PC-9 (cell line): ENCODE measurements around the gene OPN1SW. TPM values are rescaled to one million over a fixed set of nuclear protein-coding genes. Genes with fewer than 3 reads are reported as not detected.

Source experiments
- BruUV-seq: library from RNA; stranded (reverse); fragments of 400-500 nt; replicated peaks from 2 replicates; lab custom pipeline; 2021; lab: Mats Ljungman, UMichigan
- CTCF ChIA-PET: fragments of 300-600 bp; sonication (Branson Sonifier 250); formaldehyde crosslinking; loops from one replicate; lab custom pipeline; 2022; ENCODE audit warnings: antibody characterized with exemption; lab: Charles Lee
- POLR2A ChIA-PET: fragments of 300-600 bp; sonication (Branson Sonifier 250); formaldehyde crosslinking; loops from one replicate; lab custom pipeline; 2022; ENCODE audit warnings: antibody characterized with exemption; ENCODE audit not compliant: unreplicated experiment; lab: Charles Lee
- DNase-seq, 2 experiments: peaks; one replicate each; pipeline versions ENCODE4 v3.0.0 to v3.0.0-alpha.2; 2015 to 2022; ENCODE audit warnings: mixed read lengths in 1 of 2
- H2AFZ ChIP-seq: fragments of 200-600 bp; sonication (generic); 2 replicates; pipeline ENCODE4 v1.8.1; 2017; ENCODE audit warnings: antibody characterized with exemption
- H3F3A ChIP-seq: fragments of 200-600 bp; sonication (generic); 2 replicates; pipeline ENCODE4 v1.8.1; 2017; ENCODE audit warnings: antibody characterized with exemption, mild to moderate bottlenecking, low read depth; ENCODE audit not compliant: insufficient read depth
- H3K27ac ChIP-seq: fragments of 200-600 bp; sonication (generic); 2 replicates; pipeline ENCODE4 v1.6.1; 2016; ENCODE audit warnings: mixed run types
- H3K27me3 ChIP-seq: fragments of 200-600 bp; sonication (generic); 2 replicates; pipeline ENCODE4 v1.6.1; 2016; ENCODE audit warnings: low read depth, mixed run types; ENCODE audit not compliant: insufficient read depth
- H3K36me3 ChIP-seq: fragments of 200-600 bp; sonication (generic); 2 replicates; pipeline ENCODE4 v1.6.1; 2016; ENCODE audit warnings: low read depth, mixed run types
- H3K4me1 ChIP-seq: fragments of 200-600 bp; sonication (generic); replicated peaks from 2 replicates; pipeline ENCODE4 v1.6.1; 2016; ENCODE audit warnings: mixed run types; ENCODE audit not compliant: insufficient read depth
- H3K4me2 ChIP-seq: fragments of 200-600 bp; sonication (generic); 2 replicates; pipeline ENCODE4 v1.6.1; 2017; ENCODE audit warnings: mixed run types
- H3K4me3 ChIP-seq: fragments of 200-600 bp; sonication (generic); 2 replicates; pipeline ENCODE4 v1.6.1; 2016; ENCODE audit warnings: mixed run types
- H3K79me2 ChIP-seq: fragments of 200-600 bp; sonication (generic); 2 replicates; pipeline ENCODE4 v1.6.1; 2017; ENCODE audit warnings: low read depth, mixed run types
- H3K9me2 ChIP-seq: fragments of 200-600 bp; sonication (generic); 2 replicates; pipeline ENCODE4 v1.8.1; 2017; ENCODE audit warnings: mild to moderate bottlenecking; ENCODE audit not compliant: insufficient read depth
- H3K9me3 ChIP-seq: fragments of 200-600 bp; sonication (generic); 2 replicates; pipeline ENCODE4 v1.8.1; 2016; ENCODE audit warnings: low read depth; ENCODE audit not compliant: insufficient read depth
- H4K20me1 ChIP-seq: fragments of 200-600 bp; sonication (generic); 2 replicates; pipeline ENCODE4 v1.8.1; 2017; ENCODE audit not compliant: insufficient read depth
- CTCF ChIP-seq: fragments of 200-600 bp; sonication (generic); conservative IDR thresholded peaks from 2 replicates; pipeline ENCODE4 v1.6.1; 2017; ENCODE audit warnings: mixed run types, antibody characterized with exemption, mild to moderate bottlenecking, moderate library complexity
- EZH2 ChIP-seq: fragments of 200-600 bp; sonication (generic); IDR thresholded peaks from 2 replicates; pipeline ENCODE4 v1.8.0; 2017; ENCODE audit warnings: antibody characterized with exemption, low read depth
- intact Hi-C: fragments of 100-400 bp; cut with micrococcal nuclease; formaldehyde crosslinking; loops from one replicate; pipeline ENCODE4 v1.10.0; 2022; ENCODE audit not compliant: unreplicated experiment
- total RNA-seq: library from RNA; stranded (reverse); gene quantifications from 2 replicates; pipeline ENCODE4 v1.2.3, GENCODE V29; 2021

Gene OPN1SW
- total RNA-seq, 1 experiment from 2014 or later, result not detected

- no TSS peak for BruUV-seq
- Histone ChIP-seq H3K27me3 (no peaks in the 10 kb centered on the region), H3K4me1 (peaks cover 4% of the 10 kb centered on the region; the same call in 1 of the 2 replicates), H3K4me3 (peak within 1 kb of the TSS; percentile 65), H3K79me2 (no peaks in the 10 kb centered on the region), H3K27ac (no peak within 1 kb of the TSS), H3K9me2 (no peaks in the 10 kb centered on the region), H3K9me3 (no peaks in the 10 kb centered on the region), H3K36me3 (no peaks in the 10 kb centered on the region), H4K20me1 (no peaks in the 10 kb centered on the region), H3K4me2 (peak within 1 kb of the TSS; percentile 84), H2AFZ (peak within 1 kb of the TSS; percentile 88), H3F3A (peaks cover 4% of the 10 kb centered on the region; the same call in 1 of the 2 replicates)
- intact Hi-C loops, result loop anchor here (5.0 kb wide), 2 partner anchors 36 to 71 kb away; partner anchors contain the start of gene ATP6V1F
- DNase-seq, result peak in 1 of 2 experiments; percentile 71
- POLR2A ChIA-PET, result no interaction called here
- no peak for TF ChIP-seq CTCF
- no peak for TF ChIP-seq EZH2
- CTCF ChIA-PET, result no interaction called here
Measured at GRCh38 chr7:128791121-128791971, 15.8 kb upstream of the OPN1SW start, which contains the start of gene CCDC136. TSS of gene CCDC136 (plus strand) at chr7:128791968. CDS start at chr7:128792412, 444 bp downstream.

GRCh38 chr7:128790315-128791041, 14.9 kb upstream of the OPN1SW start:
- no peak for DNase-seq
- Histone ChIP-seq H3K4me3 (peak overlapping the region; percentile 65; the same call in 1 of the 2 replicates), H3K36me3 (no peaks in the 10 kb centered on the region), H3K9me2 (no peaks in the 10 kb centered on the region), H3K4me1 (peaks cover 4% of the 10 kb centered on the region; the same call in 1 of the 2 replicates), H3K4me2 (peak overlapping the region; percentile 84), H3F3A (peaks cover 4% of the 10 kb centered on the region; the same call in 1 of the 2 replicates), H2AFZ (peak overlapping the region; percentile 88), H4K20me1 (no peaks in the 10 kb centered on the region), H3K27ac (no peak overlapping the region), H3K27me3 (no peaks in the 10 kb centered on the region), H3K9me3 (no peaks in the 10 kb centered on the region), H3K79me2 (no peaks in the 10 kb centered on the region)
- ChIA-PET CTCF (no interaction called here), POLR2A (no interaction called here)
- TF ChIP-seq EZH2 (no peak), CTCF (no peak)
- intact Hi-C loops, result loop anchor here (5.0 kb wide), 2 partner anchors 37 to 72 kb away; partner anchors contain the start of gene ATP6V1F
- no TSS peak for BruUV-seq
